AG04450 (cell line): Measurements from ENCODE around the gene AIMP1. TPM values are rescaled to one million over a fixed set of nuclear protein-coding genes. Genes with fewer than 3 reads are reported as not detected.

ENCODE experiments used
- CTCF ChIA-PET: fragments of 300-600, 350-600 bp; formaldehyde crosslinking; extraction: SDS; loops from one replicate; lab custom pipeline; 2022; ENCODE audit warnings: antibody characterized with exemption, inconsistent platforms; lab: Charles Lee
- POLR2A ChIA-PET: fragments of 350-600 bp; formaldehyde crosslinking; extraction: SDS; loops from one replicate; lab custom pipeline; 2021; ENCODE audit warnings: antibody characterized with exemption, inconsistent platforms; lab: Yijun Ruan, JAX
- DNase-seq: peaks from one replicate; pipeline ENCODE4 v3.0.0-alpha.2; 2011; ENCODE audit warnings: low read depth, low spot score
- H3K27ac ChIP-seq: one replicate; pipeline ENCODE4 v1.5.1; 2012; ENCODE audit warnings: low read depth, low read length, control low read depth
- H3K27me3 ChIP-seq: one replicate; pipeline ENCODE4 v1.6.0; 2012; ENCODE audit warnings: low read length; ENCODE audit not compliant: control insufficient read depth, insufficient read depth
- H3K4me3 ChIP-seq: 2 replicates; pipeline ENCODE4 v1.5.1; 2011; ENCODE audit warnings: mild to moderate bottlenecking, low read depth, low read length, control low read depth
- H3K9me3 ChIP-seq: 2 replicates; pipeline ENCODE4 v1.5.1; 2012; ENCODE audit warnings: low read length; ENCODE audit not compliant: control insufficient read depth, insufficient read depth
- CTCF ChIP-seq: IDR thresholded peaks from 2 replicates; pipeline ENCODE4 v1.5.1; 2011; ENCODE audit warnings: low read depth, low read length, control low read depth, inconsistent platforms
- polyA plus RNA-seq: library from polyadenylated mRNA; depleted of rRNA; stranded (reverse); fragments of >200 nt; gene quantifications from 2 replicates; pipeline ENCODE4 v1.2.3, GENCODE V29; 2011

Gene AIMP1
- polyA plus RNA-seq, 1 experiment = 52.9 TPM

DNA sequence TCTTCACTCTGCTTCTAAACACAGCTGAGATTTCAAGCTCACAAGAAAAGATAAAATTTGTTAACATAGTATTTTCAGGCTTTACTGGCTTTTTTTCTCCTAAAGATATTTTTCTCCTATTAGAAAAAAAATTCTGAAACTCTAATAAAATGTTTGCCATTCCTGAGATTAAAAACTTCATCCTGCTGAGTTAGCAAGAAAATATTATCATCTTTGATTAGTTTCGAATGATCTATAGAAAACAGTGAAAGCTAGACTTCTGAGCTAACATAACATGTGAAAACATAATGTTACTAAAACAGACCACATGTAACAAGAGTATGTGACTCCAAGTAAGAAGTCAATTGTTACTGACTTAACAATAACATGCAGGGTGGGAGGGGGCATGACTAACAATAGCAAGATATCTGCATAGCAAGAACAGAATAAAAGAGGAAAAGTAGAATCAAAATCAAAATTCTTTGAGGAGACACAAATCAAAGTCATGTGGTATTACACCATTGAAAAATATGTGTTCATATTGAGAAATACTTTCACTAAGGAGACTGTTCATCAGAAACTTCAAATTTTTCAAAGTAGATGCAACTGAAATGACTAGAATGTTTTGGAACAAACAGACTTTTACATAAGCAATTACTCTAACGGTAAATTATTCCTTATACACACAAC lies 14.8 kb upstream of the AIMP1 start:
- no peaks in the 10 kb centered on the region for H3K27me3 ChIP-seq
- TF ChIP-seq CTCF = no peak
- POLR2A ChIA-PET = no interaction called here
- CTCF ChIA-PET = no interaction called here
- H3K4me3 ChIP-seq = no peak overlapping the region
- DNase-seq = no peak
- H3K27ac ChIP-seq = no peak overlapping the region
- H3K9me3 ChIP-seq = no peaks in the 10 kb centered on the region

GRCh38 chr4:106302062-106302438 lies 14.3 kb upstream of the AIMP1 start:
- POLR2A ChIA-PET = no interaction called here
- H3K27ac ChIP-seq = no peak overlapping the region
- no peaks in the 10 kb centered on the region for H3K27me3 ChIP-seq
- no peak for DNase-seq
- H3K4me3 ChIP-seq = no peak overlapping the region
- no peaks in the 10 kb centered on the region for H3K9me3 ChIP-seq
- CTCF ChIA-PET = no interaction called here
- no peak for TF ChIP-seq CTCF

- Histone ChIP-seq H3K9me3 (no peaks in the 10 kb centered on the region), H3K27me3 (no peaks in the 10 kb centered on the region), H3K27ac (no peak overlapping the region), H3K4me3 (no peak overlapping the region)
- CTCF ChIA-PET = interaction anchor here (1.1 kb wide), 1 partner anchor 25 kb away, joined by 5 read pairs; no protein-coding TSS in a partner anchor
- TF ChIP-seq CTCF = no peak
- POLR2A ChIA-PET = no interaction called here
- DNase-seq = no peak
Observed at GRCh38 chr4:106303548-106304281, 12.6 kb upstream of the AIMP1 start.

GRCh38 chr4:106304632-106305031 lies 11.7 kb upstream of the AIMP1 start:
- no peak overlapping the region for H3K4me3 ChIP-seq
- H3K27ac ChIP-seq = no peak overlapping the region
- ChIA-PET CTCF (interaction anchor here (1.1 kb wide), 1 partner anchor 24 kb away, joined by 5 read pairs; no protein-coding TSS in a partner anchor), POLR2A (no interaction called here)
- no peak for TF ChIP-seq CTCF
- H3K27me3 ChIP-seq = no peaks in the 10 kb centered on the region
- no peak for DNase-seq
- H3K9me3 ChIP-seq = no peaks in the 10 kb centered on the region
